LoVo (cell line): Measurements from ENCODE around the gene CYRIA.

Experiments used
- DNase-seq: peaks from one replicate; pipeline ENCODE4 v3.0.0-alpha.2; 2016; ENCODE audit warnings: low spot score

CYRIA gene

GRCh38 chr2:16649353-16650286 lies 16.0 kb downstream of the CYRIA start:
- no peak for DNase-seq

- DNase-seq, result no peak
These were observed 17.5 kb downstream of the CYRIA start for GRCh38 chr2:16647992-16648617.

GRCh38 chr2:16645775-16646559 lies 19.7 kb downstream of the CYRIA start:
- DNase-seq, result no peak

GRCh38 chr2:16645088-16645487 lies 20.5 kb downstream of the CYRIA start:
- no peak for DNase-seq

GRCh38 chr2:16644221-16644925 lies 21.3 kb downstream of the CYRIA start:
- DNase-seq, result no peak

GRCh38 chr2:16643099-16643498 lies 22.5 kb downstream of the CYRIA start:
- DNase-seq, result no peak

GRCh38 chr2:16642088-16642487 lies 23.5 kb downstream of the CYRIA start:
- DNase-seq, result no peak

GRCh38 chr2:16641509-16641908 lies 24.1 kb downstream of the CYRIA start:
- DNase-seq, result no peak

GRCh38 chr2:16640867-16641266 lies 24.8 kb downstream of the CYRIA start:
- DNase-seq, result no peak

GRCh38 chr2:16640001-16640700 lies 25.5 kb downstream of the CYRIA start:
- DNase-seq, result no peak

- no peak for DNase-seq
These were observed 26.2 kb downstream of the CYRIA start for GRCh38 chr2:16639431-16639830.

GRCh38 chr2:16638946-16639345 lies 26.7 kb downstream of the CYRIA start:
- DNase-seq, result no peak

- no peak for DNase-seq
These were observed 28.3 kb downstream of the CYRIA start for GRCh38 chr2:16637304-16637703.

- DNase-seq, result no peak
These were observed 29.6 kb downstream of the CYRIA start for GRCh38 chr2:16635791-16636699.

GRCh38 chr2:16633621-16634430 lies 31.8 kb downstream of the CYRIA start:
- DNase-seq, result peak; percentile 26

- DNase-seq, result no peak
These were observed 33.0 kb downstream of the CYRIA start for GRCh38 chr2:16632598-16632997.

GRCh38 chr2:16630463-16630862 lies 35.2 kb downstream of the CYRIA start:
- no peak for DNase-seq

GRCh38 chr2:16629770-16630169 lies 35.9 kb downstream of the CYRIA start:
- DNase-seq, result no peak

- no peak for DNase-seq
These were observed 36.6 kb downstream of the CYRIA start for GRCh38 chr2:16629044-16629443.
